HCT116 (cell line): ENCODE results near the gene P2RX7. TPM values are rescaled to one million over a fixed set of nuclear protein-coding genes. Genes with fewer than 3 reads are reported as not detected.

Experiments used
- ATAC-seq: fragments of 200-7000 bp; cut with Tn5 transposase; 2 replicates; pipeline ENCODE4 v1.9.1; 2020; ENCODE audit warnings: mild to moderate bottlenecking, moderate library complexity
- BruUV-seq: library from RNA; stranded (reverse); fragments of 400-500 nt; replicated peaks from 2 replicates; lab custom pipeline; 2021; lab: Mats Ljungman, UMichigan
- CTCF ChIA-PET: fragments of 300-600 bp; sonication (Branson Sonifier 250); formaldehyde crosslinking; loops from one replicate; lab custom pipeline; 2021; ENCODE audit warnings: antibody characterized with exemption; lab: Charles Lee
- POLR2A ChIA-PET: fragments of 300-600, 350-600 bp; sonication (Branson Sonifier 250); formaldehyde crosslinking; loops from one replicate; lab custom pipeline; 2021; ENCODE audit warnings: antibody characterized with exemption; lab: Charles Lee
- RAD21 ChIA-PET, 2 experiments: fragments of 300-600 bp; sonication (Branson Sonifier 250); formaldehyde crosslinking; loops; one replicate each; lab custom pipeline; 2023; ENCODE audit warnings: low total read pairs in 2 of 2; ENCODE audit not compliant: uncharacterized antibody in 2 of 2, unreplicated experiment in 2 of 2, low non-redundant PET in 1 of 2; lab: Charles Lee
- DNase-seq: peaks from one replicate; pipeline ENCODE4 v3.0.0-alpha.2; 2010; ENCODE audit warnings: low read depth, low spot score
- H2AFZ ChIP-seq: fragments of 200-600 bp; shearing (Covaris generic), sonication (generic); 2 replicates; pipeline ENCODE4 v1.6.1; 2017; ENCODE audit warnings: low read depth, mixed run types, mixed read lengths, antibody characterized with exemption, low read length; ENCODE audit not compliant: poor library complexity, severe bottlenecking
- H3K27ac ChIP-seq: 2 replicates; pipeline ENCODE4 v1.5.1; 2012; ENCODE audit warnings: low read depth, low read length
- H3K27me3 ChIP-seq: fragments of 200-600 bp; sonication (generic); 2 replicates; pipeline ENCODE4 v1.6.1; 2016; ENCODE audit warnings: mixed run types, low read length, mixed read lengths; ENCODE audit not compliant: insufficient read depth
- H3K36me3 ChIP-seq, 2 experiments: fragments of 200-500 bp in 1 of 2; fragments of 200-600 bp in 1 of 2; sonication (Bioruptor generic) in 1 of 2; sonication (generic) in 1 of 2; 2 replicates each; pipeline versions ENCODE4 v1.5.1 to v1.6.1; 2014 to 2016; ENCODE audit warnings: low read length in 2 of 2, inconsistent platforms in 1 of 2, mixed read lengths in 1 of 2, mixed run types in 1 of 2; ENCODE audit not compliant: insufficient read depth in 2 of 2, control insufficient read depth in 1 of 2
- H3K4me1 ChIP-seq, 2 experiments: fragments of 200-600 bp in 1 of 2; sonication (generic) in 1 of 2; 2 replicates each; pipeline versions ENCODE4 v1.5.1 to v1.6.1; 2012 to 2017; ENCODE audit warnings: low read length in 2 of 2, inconsistent platforms in 1 of 2, mild to moderate bottlenecking in 1 of 2, mixed read lengths in 1 of 2, mixed run types in 1 of 2, moderate library complexity in 1 of 2; ENCODE audit not compliant: insufficient read depth in 2 of 2, control insufficient read depth in 1 of 2
- H3K4me2 ChIP-seq: fragments of 200-600 bp; sonication (generic); 2 replicates; pipeline ENCODE4 v1.6.1; 2017; ENCODE audit warnings: mixed run types, low read length, mixed read lengths
- H3K4me3 ChIP-seq, 2 experiments: fragments of 200-600 bp in 1 of 2; sonication (generic) in 1 of 2; replicated peaks in 1 of 2; 2 replicates each; pipeline ENCODE4 v1.5.1; 2011 to 2016; ENCODE audit warnings: low read length in 2 of 2, control low read depth in 1 of 2, low read depth in 1 of 2, mild to moderate bottlenecking in 1 of 2, mixed read lengths in 1 of 2, mixed run types in 1 of 2
- H3K79me2 ChIP-seq: fragments of 200-600 bp; sonication (generic); 2 replicates; pipeline ENCODE4 v1.6.1; 2017; ENCODE audit warnings: mild to moderate bottlenecking, mixed run types, low read length, moderate library complexity, mixed read lengths; ENCODE audit not compliant: insufficient read depth
- H3K9ac ChIP-seq: fragments of 200-600 bp; sonication (generic); 2 replicates; pipeline ENCODE4 v1.6.1; 2016; ENCODE audit warnings: low read length, mixed read lengths
- H3K9me2 ChIP-seq: fragments of 200-600 bp; sonication (generic), shearing (Covaris generic); 2 replicates; pipeline ENCODE4 v1.6.1; 2017; ENCODE audit warnings: mixed run types, mild to moderate bottlenecking, moderate library complexity; ENCODE audit not compliant: insufficient read depth
- H3K9me3 ChIP-seq, 2 experiments: fragments of 200-500 bp in 1 of 2; fragments of 200-600 bp in 1 of 2; sonication (Bioruptor generic) in 1 of 2; sonication (generic) in 1 of 2; 2 replicates each; pipeline ENCODE4 v1.6.1; 2014 to 2017; ENCODE audit warnings: low read length in 2 of 2, mixed read lengths in 2 of 2, inconsistent platforms in 1 of 2, low read depth in 1 of 2, mild to moderate bottlenecking in 1 of 2, mixed run types in 1 of 2, moderate library complexity in 1 of 2; ENCODE audit not compliant: control insufficient read depth in 1 of 2, insufficient read depth in 1 of 2
- H4K20me1 ChIP-seq: fragments of 200-600 bp; sonication (generic), shearing (Covaris generic); 2 replicates; pipeline ENCODE4 v1.6.1; 2017; ENCODE audit warnings: mixed run types, mild to moderate bottlenecking, moderate library complexity; ENCODE audit not compliant: insufficient read depth
- CEBPB ChIP-seq: IDR thresholded peaks from 2 replicates; pipeline ENCODE4 v1.6.1; 2012; ENCODE audit warnings: low read depth
- JUND ChIP-seq: IDR thresholded peaks from 2 replicates; pipeline ENCODE4 v1.6.1; 2012
- RAD21 ChIP-seq: IDR thresholded peaks from 2 replicates; pipeline ENCODE4 v1.6.1; 2012; ENCODE audit warnings: low read depth, mild to moderate bottlenecking
- SRF ChIP-seq: IDR thresholded peaks from 2 replicates; pipeline ENCODE4 v1.6.1; 2012; ENCODE audit warnings: low read depth
- TCF7L2 ChIP-seq: IDR thresholded peaks from 2 replicates; pipeline ENCODE4 v1.7.0; 2011; ENCODE audit warnings: borderline replicate concordance, inconsistent platforms; ENCODE audit not compliant: insufficient read depth, insufficient read length; ENCODE audit errors: extremely low read depth
- intact Hi-C: fragments of 100-400 bp; cut with micrococcal nuclease; formaldehyde crosslinking; loops from 2 replicates; pipeline ENCODE4 v1.10.0; 2022
- total RNA-seq: library from RNA; stranded (reverse); gene quantifications from one replicate; pipeline ENCODE4 v1.2.1, GENCODE V29; 2021; ENCODE audit not compliant: unreplicated experiment
- TF ChIP-seq, protein P1 (sequence below): IDR thresholded peaks from 2 replicates; pipeline ENCODE4 v1.6.1; 2011; ENCODE audit warnings: mild to moderate bottlenecking, low read length, moderate library complexity; ENCODE audit not compliant: insufficient replicate concordance; ENCODE audit errors: extremely low read depth

The P2RX7 gene
- total RNA-seq, 1 experiment from 2014 or later: 1.5 TPM

DNA sequence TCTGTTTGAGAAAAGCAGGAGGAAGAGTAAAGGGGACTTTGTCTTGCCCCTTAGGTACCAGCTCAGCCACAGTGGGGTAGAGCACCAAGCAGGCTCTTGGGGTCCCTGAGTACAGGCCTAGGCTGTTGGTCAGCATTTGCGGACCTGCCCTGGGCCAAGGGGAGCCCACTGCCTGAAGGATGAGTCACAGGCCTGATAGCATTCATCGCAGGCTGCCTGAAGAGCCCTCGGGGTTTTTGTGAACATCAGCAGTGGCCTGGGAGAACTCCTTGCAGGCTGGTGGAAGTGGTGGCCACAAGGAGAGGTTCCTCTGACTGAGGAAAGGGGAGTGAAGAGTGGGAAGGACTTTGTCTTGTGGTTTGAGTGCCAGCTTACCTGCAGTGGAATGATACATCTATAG lies 25.0 kb upstream of the P2RX7 start (continued):
- TF ChIP-seq, protein P1, sequence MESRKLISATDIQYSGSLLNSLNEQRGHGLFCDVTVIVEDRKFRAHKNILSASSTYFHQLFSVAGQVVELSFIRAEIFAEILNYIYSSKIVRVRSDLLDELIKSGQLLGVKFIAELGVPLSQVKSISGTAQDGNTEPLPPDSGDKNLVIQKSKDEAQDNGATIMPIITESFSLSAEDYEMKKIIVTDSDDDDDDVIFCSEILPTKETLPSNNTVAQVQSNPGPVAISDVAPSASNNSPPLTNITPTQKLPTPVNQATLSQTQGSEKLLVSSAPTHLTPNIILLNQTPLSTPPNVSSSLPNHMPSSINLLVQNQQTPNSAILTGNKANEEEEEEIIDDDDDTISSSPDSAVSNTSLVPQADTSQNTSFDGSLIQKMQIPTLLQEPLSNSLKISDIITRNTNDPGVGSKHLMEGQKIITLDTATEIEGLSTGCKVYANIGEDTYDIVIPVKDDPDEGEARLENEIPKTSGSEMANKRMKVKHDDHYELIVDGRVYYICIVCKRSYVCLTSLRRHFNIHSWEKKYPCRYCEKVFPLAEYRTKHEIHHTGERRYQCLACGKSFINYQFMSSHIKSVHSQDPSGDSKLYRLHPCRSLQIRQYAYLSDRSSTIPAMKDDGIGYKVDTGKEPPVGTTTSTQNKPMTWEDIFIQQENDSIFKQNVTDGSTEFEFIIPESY: no peak
- TF ChIP-seq CEBPB: no peak
- no peak for TF ChIP-seq RAD21

DNA sequence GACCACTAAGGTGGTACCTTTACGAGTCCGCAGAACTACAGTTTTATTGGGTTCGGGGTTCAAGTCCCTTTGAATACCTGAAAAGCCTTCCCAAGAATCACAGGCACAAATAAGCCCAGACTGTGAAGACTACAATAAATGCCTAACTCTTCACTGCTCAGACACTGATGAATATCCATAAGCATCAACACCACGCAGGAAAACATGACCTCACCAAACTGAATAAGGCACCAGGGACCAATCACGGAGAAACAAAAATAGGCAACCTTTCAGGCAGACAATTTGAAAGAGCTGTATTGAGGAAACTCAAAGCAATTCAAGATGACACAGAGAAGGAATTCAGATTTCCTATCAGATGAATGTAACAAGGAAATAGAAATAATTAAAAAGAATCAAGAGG lies 24.2 kb upstream of the P2RX7 start:
- Histone ChIP-seq H3K9me3 (no peaks in the 10 kb centered on the region), H3K9ac (no peak overlapping the region), H3K36me3 (no peaks in the 10 kb centered on the region), H4K20me1 (no peaks in the 10 kb centered on the region), H3K27me3 (no peaks in the 10 kb centered on the region), H3K27ac (no peak overlapping the region), H3K9me2 (no peaks in the 10 kb centered on the region), H3K4me3 (no peak overlapping the region), H3K79me2 (no peaks in the 10 kb centered on the region), H3K4me1 (no peaks in the 10 kb centered on the region), H2AFZ (no peak overlapping the region), H3K4me2 (no peak overlapping the region)
- CTCF ChIA-PET: interaction anchor here (1.5 kb wide), 1 partner anchor 11 kb away, joined by 4 read pairs; no protein-coding TSS in a partner anchor
- ATAC-seq: no peak
- DNase-seq: no peak
- no TSS peak for BruUV-seq
- POLR2A ChIA-PET: no interaction called here
- intact Hi-C loops: no loop called here
- TF ChIP-seq, protein P1: no peak
- TF ChIP-seq RAD21: no peak
- TF ChIP-seq SRF: no peak
- TF ChIP-seq JUND: no peak
- no peak for TF ChIP-seq TCF7L2
- RAD21 ChIA-PET: no interaction called here
